ENCODE measurements around the gene DYNLT5. TPM values are rescaled to one million over a fixed set of nuclear protein-coding genes. Genes with fewer than 3 reads are reported as not detected.
"Not testable (repeated sequence)": the region's sequence is repeated elsewhere in the genome, so short reads cannot be mapped to it uniquely, and the experiment has no call there.

The DYNLT5 gene, protein sequence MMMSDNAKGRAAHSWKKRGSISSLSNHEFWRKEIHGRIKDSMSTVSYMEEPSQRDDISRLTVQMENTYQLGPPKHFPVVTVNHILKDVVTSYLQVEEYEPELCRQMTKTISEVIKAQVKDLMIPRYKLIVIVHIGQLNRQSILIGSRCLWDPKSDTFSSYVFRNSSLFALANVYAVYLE
- total RNA-seq (2014; rRNA removed; shearing (Covaris generic)), result not detected in 2 replicates

- DNase-seq (ENCODE audit: low read depth), result peak; percentile 7
Measured at GRCh38 chr1:66752000-66752592, at the start of gene DYNLT5. TSS of gene DYNLT5 (plus strand) at chr1:66752459. CDS start at chr1:66754659, 2,200 bp downstream.

GRCh38 chr1:66704177-66704875 lies 47.9 kb upstream of the DYNLT5 start:
- DNase-seq (ENCODE audit: low read depth), result no peak

GRCh38 chr1:66705110-66705509 lies 47.1 kb upstream of the DYNLT5 start:
- no peak for DNase-seq (ENCODE audit: low read depth)

DNA sequence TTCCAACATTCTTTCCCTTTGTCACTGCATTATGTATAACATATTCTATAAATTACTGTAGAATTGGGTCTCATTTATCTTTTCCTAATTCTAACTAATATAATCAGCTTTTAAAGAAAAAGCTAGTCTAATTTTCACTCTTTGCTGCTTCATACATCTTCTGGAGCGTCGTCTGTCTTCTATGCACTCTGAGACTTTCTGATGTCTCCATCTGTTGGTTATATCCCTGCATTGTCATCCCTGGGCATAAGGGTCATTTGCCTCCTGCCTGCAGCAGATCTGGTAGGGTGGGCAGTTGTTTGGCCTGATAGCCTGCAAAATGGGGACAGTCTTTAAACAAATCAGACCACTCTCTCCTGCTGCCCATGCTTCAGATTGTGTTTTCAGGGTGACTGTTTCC lies 40.8 kb upstream of the DYNLT5 start:
- DNase-seq (ENCODE audit: low read depth), result no peak

GRCh38 chr1:66712839-66713238 lies 39.4 kb upstream of the DYNLT5 start:
- no peak for DNase-seq (ENCODE audit: low read depth)

GRCh38 chr1:66723985-66724384 lies 28.3 kb upstream of the DYNLT5 start:
- no peak for DNase-seq (ENCODE audit: low read depth)

GRCh38 chr1:66725885-66726665 lies 26.2 kb upstream of the DYNLT5 start:
- peak; percentile 58 for DNase-seq (ENCODE audit: low read depth)

- DNase-seq (ENCODE audit: low read depth), result no peak
Measured at GRCh38 chr1:66728021-66728420, 24.2 kb upstream of the DYNLT5 start.

GRCh38 chr1:66728716-66729115 lies 23.5 kb upstream of the DYNLT5 start:
- DNase-seq (ENCODE audit: low read depth), result not testable (repeated sequence)

GRCh38 chr1:66729119-66729518 lies 23.1 kb upstream of the DYNLT5 start:
- no peak for DNase-seq (ENCODE audit: low read depth)

DNA sequence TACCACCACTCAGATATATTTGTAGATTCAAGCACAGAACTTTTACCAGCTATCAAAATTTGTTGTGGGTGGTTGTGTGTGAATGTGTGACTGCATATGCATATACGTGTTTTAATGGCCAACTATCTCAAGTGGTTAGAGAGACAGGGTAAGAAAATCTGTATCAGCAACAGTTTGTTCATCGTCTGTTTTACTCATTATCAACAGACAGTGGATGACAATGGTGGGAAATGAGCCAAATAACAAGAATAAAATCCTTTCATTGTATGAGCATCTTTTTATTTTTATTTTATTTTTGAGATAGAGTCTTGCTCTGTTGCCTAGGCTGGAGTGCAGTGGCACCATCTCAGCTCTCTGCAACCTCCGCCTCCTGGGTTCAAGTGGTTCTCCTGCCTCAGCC lies 22.7 kb upstream of the DYNLT5 start:
- DNase-seq (ENCODE audit: low read depth), result no peak

DNA sequence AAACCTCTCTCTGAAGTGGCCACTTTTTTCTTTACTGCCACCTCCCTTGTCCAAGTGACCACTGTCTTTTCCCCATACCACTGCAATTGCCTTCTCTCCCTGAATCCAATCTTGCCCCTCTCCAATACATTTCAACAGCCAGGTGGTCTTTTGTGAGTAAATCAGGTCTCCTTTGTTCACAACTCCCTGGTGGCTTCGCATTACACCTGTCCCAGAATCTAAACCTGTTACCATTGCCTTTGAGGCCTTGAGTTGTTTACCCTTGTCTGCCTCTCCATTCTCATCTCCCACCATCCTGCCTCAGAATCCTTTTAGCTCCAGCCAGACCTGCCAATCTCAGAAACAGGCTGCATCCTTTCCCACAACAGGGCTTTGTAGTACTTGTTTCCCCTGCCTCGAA lies 21.8 kb upstream of the DYNLT5 start:
- DNase-seq (ENCODE audit: low read depth), result no peak

- no peak for DNase-seq (ENCODE audit: low read depth)
Measured at GRCh38 chr1:66731170-66731865, 20.9 kb upstream of the DYNLT5 start.

DNA sequence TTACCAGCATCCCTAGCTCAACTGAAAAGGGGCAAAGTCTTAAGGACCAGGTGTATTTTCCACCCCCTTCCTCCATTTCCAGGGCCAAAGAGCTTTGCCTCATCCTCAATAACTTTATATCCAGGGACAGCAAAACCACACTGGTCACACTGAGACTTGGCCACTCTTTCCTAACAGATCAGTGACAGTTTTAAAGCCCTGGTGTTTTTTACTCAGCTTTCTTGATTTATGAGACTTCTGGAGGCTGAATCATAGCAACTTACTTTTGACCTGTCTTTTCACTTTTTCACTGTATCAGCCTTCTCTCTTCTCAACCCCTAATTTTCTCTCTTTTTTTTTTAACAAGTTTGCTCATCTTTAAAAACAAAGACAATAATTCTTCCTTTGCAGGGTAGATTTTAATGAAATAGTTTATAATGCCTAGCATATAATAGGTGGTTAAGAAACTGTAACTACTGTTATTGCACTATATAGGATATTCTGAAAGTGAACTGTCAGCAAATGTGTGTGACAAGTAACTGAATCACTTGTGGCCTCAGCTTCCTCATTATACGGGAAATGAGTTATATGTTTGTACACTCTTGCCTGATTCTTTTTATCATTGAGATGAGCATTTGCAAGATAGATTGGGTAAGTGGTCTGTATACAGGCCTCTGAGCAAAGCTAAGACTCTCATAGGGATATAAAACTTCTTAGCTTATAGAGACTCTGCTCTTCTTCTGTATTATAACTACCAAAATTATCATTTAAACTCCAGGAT lies 19.7 kb upstream of the DYNLT5 start:
- peak; percentile 28 for DNase-seq (ENCODE audit: low read depth)

DNA sequence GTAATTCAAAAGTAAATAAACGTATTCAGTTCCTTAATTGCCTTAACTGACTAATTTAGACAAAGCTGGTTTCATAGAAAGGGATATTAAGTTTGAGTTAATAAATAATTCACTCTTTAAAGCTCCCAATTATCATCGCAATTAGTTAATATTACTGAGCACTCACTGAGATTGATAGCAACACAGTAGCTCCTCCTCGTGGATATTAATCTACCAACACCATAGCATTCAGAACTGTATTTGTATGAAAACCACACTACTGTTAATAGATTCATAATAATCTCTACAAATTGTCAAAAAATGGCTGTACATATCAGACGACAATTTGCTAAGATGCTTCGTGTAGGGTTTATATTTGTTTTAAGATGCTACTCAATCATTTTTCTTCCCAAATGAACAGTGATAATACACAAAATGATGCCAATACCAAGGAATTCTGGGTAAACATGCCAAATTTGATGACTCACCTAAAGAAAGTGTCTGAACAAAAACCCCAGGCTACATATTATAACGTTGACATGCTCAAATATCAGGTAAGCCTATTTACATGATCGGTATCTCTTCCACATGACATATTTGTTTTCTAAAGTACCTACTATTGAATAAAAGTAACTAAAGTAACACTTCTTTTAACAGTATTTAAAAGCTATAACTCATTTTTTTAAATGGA lies 18.8 kb upstream of the DYNLT5 start:
- peak; percentile 22 for DNase-seq (ENCODE audit: low read depth)

DNA sequence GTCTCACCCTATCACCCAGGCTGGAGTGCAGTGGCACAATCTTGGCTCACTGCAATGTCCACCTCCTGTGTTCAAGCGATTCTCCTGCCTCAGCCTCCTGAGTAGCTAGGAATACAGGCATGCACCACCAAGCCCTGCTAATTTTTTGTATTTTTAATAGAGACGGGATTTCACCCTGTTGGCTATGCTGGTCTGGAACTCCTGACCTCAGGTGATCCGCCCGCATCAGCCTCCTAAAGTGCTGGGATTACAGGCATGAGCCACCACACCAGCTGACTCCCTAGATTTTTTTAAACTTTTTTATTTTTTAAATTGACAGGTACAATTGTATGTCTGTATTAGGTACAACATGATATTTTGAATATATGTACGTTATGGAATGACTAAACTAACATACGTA lies 17.7 kb upstream of the DYNLT5 start:
- not testable (repeated sequence) for DNase-seq (ENCODE audit: low read depth)

DNA sequence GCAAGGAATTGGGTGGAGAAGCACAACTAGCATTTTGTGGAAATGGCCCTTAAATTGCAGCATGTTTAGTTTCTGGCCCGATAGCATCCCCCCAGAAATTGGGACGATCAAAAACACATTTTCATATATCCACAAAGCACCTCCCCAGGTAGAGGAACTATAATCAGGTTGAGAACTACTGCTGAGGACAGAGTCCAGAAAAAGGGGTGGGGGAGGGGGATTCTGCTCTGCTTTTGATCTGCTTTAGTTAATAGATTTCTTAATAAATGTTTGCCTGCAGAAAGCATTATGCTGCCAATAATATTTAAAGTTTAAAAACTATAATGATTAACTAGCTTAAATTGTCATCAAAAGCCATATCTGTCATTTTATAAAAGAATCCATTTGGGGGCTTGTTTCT lies 14.4 kb upstream of the DYNLT5 start:
- no peak for DNase-seq (ENCODE audit: low read depth)

GRCh38 chr1:66739401-66740157 lies 12.7 kb upstream of the DYNLT5 start:
- no peak for DNase-seq (ENCODE audit: low read depth)

GRCh38 chr1:66745451-66745850 lies 6.8 kb upstream of the DYNLT5 start:
- DNase-seq (ENCODE audit: low read depth), result no peak

- no peak for DNase-seq (ENCODE audit: low read depth)
Measured at GRCh38 chr1:66747501-66747900, 4.8 kb upstream of the DYNLT5 start.
